GM23338 (cell line): ENCODE results near the gene COBLL1. TPM values are rescaled to one million over a fixed set of nuclear protein-coding genes. Genes with fewer than 3 reads are reported as not detected.

Experiments used
- ATAC-seq: fragments of 200-7000 bp; cut with Tn5 transposase; 3 replicates; pipeline ENCODE4 v1.9.1; 2020
- DNase-seq: peaks from one replicate; pipeline ENCODE4 v3.0.0-alpha.2; 2015; ENCODE audit warnings: low spot score
- H2AFZ ChIP-seq: fragments of 200-600 bp; sonication (generic); 2 replicates; pipeline ENCODE4 v1.8.0; 2016; ENCODE audit warnings: antibody characterized with exemption, mild to moderate bottlenecking, moderate library complexity
- H3F3A ChIP-seq: fragments of 200-600 bp; sonication (generic); replicated peaks from 2 replicates; pipeline ENCODE4 v1.8.0; 2017; ENCODE audit warnings: antibody characterized with exemption, mixed run types, low read depth
- H3K27ac ChIP-seq: fragments of 200-600 bp; sonication (generic); 2 replicates; pipeline ENCODE4 v1.6.1; 2016; ENCODE audit warnings: low read depth
- H3K27me3 ChIP-seq: fragments of 200-600 bp; sonication (generic); 2 replicates; pipeline ENCODE4 v1.8.0; 2016; ENCODE audit warnings: mild to moderate bottlenecking, mixed run types, moderate library complexity; ENCODE audit not compliant: insufficient read depth
- H3K36me3 ChIP-seq: fragments of 200-600 bp; sonication (generic); 2 replicates; pipeline ENCODE4 v1.8.0; 2016; ENCODE audit warnings: mild to moderate bottlenecking; ENCODE audit not compliant: insufficient read depth
- H3K4me1 ChIP-seq: fragments of 200-600 bp; sonication (generic); 2 replicates; pipeline ENCODE4 v1.8.0; 2016; ENCODE audit warnings: mild to moderate bottlenecking, moderate library complexity; ENCODE audit not compliant: insufficient read depth
- H3K4me2 ChIP-seq: fragments of 200-600 bp; sonication (generic); 2 replicates; pipeline ENCODE4 v1.7.1; 2017; ENCODE audit warnings: mixed run types
- H3K4me3 ChIP-seq: fragments of 200-600 bp; sonication (generic); 2 replicates; pipeline ENCODE4 v1.6.1; 2016; ENCODE audit warnings: mixed run types
- H3K79me2 ChIP-seq: fragments of 200-600 bp; sonication (generic); replicated peaks from 2 replicates; pipeline ENCODE4 v1.8.0; 2017; ENCODE audit warnings: mild to moderate bottlenecking; ENCODE audit not compliant: insufficient read depth
- H3K9me2 ChIP-seq: fragments of 200-600 bp; sonication (generic); 2 replicates; pipeline ENCODE4 v1.8.0; 2017; ENCODE audit not compliant: insufficient read depth
- H4K20me1 ChIP-seq: fragments of 200-600 bp; sonication (generic); replicated peaks from 2 replicates; pipeline ENCODE4 v1.8.0; 2017; ENCODE audit warnings: mild to moderate bottlenecking; ENCODE audit not compliant: insufficient read depth
- H3K27ac Mint-ChIP-seq: 2 replicates; pipeline ENCODE4 v1.8.0; 2020; ENCODE audit warnings: inconsistent platforms, mild to moderate bottlenecking, moderate library complexity, mixed read lengths
- H3K27me3 Mint-ChIP-seq: 3 replicates; pipeline ENCODE4 v1.8.0; 2022; ENCODE audit warnings: low read depth, mild to moderate bottlenecking, moderate library complexity, mixed read lengths, inconsistent platforms; ENCODE audit not compliant: insufficient read depth, poor library complexity
- H3K36me3 Mint-ChIP-seq: 3 replicates; pipeline ENCODE4 v1.8.0; 2021; ENCODE audit warnings: low read depth, mild to moderate bottlenecking, inconsistent platforms, moderate library complexity, mixed read lengths
- H3K4me1 Mint-ChIP-seq: 3 replicates; pipeline ENCODE4 v1.8.0; 2020; ENCODE audit warnings: mild to moderate bottlenecking, inconsistent platforms, mixed read lengths
- H3K4me3 Mint-ChIP-seq: 3 replicates; pipeline ENCODE4 v1.8.0; 2021; ENCODE audit warnings: moderate library complexity, mild to moderate bottlenecking, inconsistent platforms, mixed read lengths
- H3K9me3 Mint-ChIP-seq: 3 replicates; pipeline ENCODE4 v1.8.0; 2020; ENCODE audit warnings: moderate library complexity, mild to moderate bottlenecking, inconsistent platforms, mixed read lengths
- CREB1 ChIP-seq: fragments of 250-450 bp; sonication (Bioruptor Pico); IDR thresholded peaks from 2 replicates; pipeline ENCODE4 v1.5.0; 2020; ENCODE audit warnings: low read depth, mild to moderate bottlenecking, moderate library complexity
- EZH2 ChIP-seq: fragments of 200-600 bp; sonication (generic); IDR thresholded peaks from one replicate; pipeline ENCODE4 v1.8.0; 2017; ENCODE audit warnings: antibody characterized with exemption, mild to moderate bottlenecking, low read depth; ENCODE audit not compliant: unreplicated experiment
- EZH2phosphoT487 ChIP-seq: fragments of 200-600 bp; sonication (generic); IDR thresholded peaks from one replicate; pipeline ENCODE4 v1.8.1; 2018; ENCODE audit warnings: antibody characterized with exemption; ENCODE audit not compliant: unreplicated experiment
- JUNB ChIP-seq: IDR thresholded peaks from one replicate; pipeline ENCODE4 v1.6.1; 2016; ENCODE audit warnings: antibody characterized with exemption; ENCODE audit not compliant: unreplicated experiment
- NANOG ChIP-seq: IDR thresholded peaks from 2 replicates; pipeline ENCODE4 v1.6.1; 2016; ENCODE audit warnings: antibody characterized with exemption, borderline replicate concordance
- POLR2AphosphoS5 ChIP-seq: IDR thresholded peaks from 2 replicates; pipeline ENCODE4 v1.6.1; 2016; ENCODE audit warnings: antibody characterized with exemption, low read depth
- STAT1 ChIP-seq: IDR thresholded peaks from one replicate; pipeline ENCODE4 v1.6.1; 2016; ENCODE audit warnings: antibody characterized with exemption; ENCODE audit not compliant: unreplicated experiment
- ZNF114 ChIP-seq: fragments of 250-450 bp; sonication (Bioruptor Pico); IDR thresholded peaks from 2 replicates; pipeline ENCODE4 v1.5.0; 2020; ENCODE audit warnings: mild to moderate bottlenecking, moderate library complexity
- ZNF331 ChIP-seq: fragments of 250-450 bp; sonication (Bioruptor Pico); IDR thresholded peaks from 2 replicates; pipeline ENCODE4 v1.5.0; 2020; ENCODE audit warnings: low read depth, mild to moderate bottlenecking, moderate library complexity
- polyA plus RNA-seq: library from polyadenylated mRNA; unstranded; fragments of >200 nt; fragmentation: Nextera tagmentation; extraction: Ambion mirVana; gene quantifications from 2 replicates; pipeline ENCODE4 v1.2.1, GENCODE V29; 2016
- total RNA-seq: library from RNA; depleted of rRNA; stranded (reverse); fragments of >200 nt; shearing (Covaris generic); gene quantifications from 2 replicates; pipeline ENCODE4 v1.2.3, GENCODE V29; 2014
- TF ChIP-seq, protein P1 (sequence below): IDR thresholded peaks from one replicate; pipeline ENCODE4 v1.6.1; 2018; ENCODE audit warnings: antibody characterized with exemption; ENCODE audit not compliant: unreplicated experiment
- TF ChIP-seq, protein P2 (sequence below), 2 experiments: fragments of 200-600 bp in 1 of 2; sonication (generic) in 1 of 2; conservative IDR thresholded peaks; 2 replicates each; pipeline versions ENCODE4 v1.5.1 to v1.6.1; 2016 to 2017; ENCODE audit warnings: antibody characterized with exemption in 2 of 2, low read depth in 2 of 2, mild to moderate bottlenecking in 2 of 2, moderate library complexity in 1 of 2
- TF ChIP-seq, protein P3 (sequence below): fragments of 250-450 bp; sonication (Bioruptor Pico); IDR thresholded peaks from 2 replicates; pipeline ENCODE4 v1.5.0; 2020; ENCODE audit warnings: mild to moderate bottlenecking, moderate library complexity
- TF ChIP-seq, protein P4 (sequence below): IDR thresholded peaks from 2 replicates; pipeline ENCODE4 v1.6.1; 2016; ENCODE audit warnings: antibody characterized with exemption

COBLL1 gene
- total and polyA plus RNA-seq, 2 experiments from 2014 or later: 2.9 to 7.4 TPM

DNA sequence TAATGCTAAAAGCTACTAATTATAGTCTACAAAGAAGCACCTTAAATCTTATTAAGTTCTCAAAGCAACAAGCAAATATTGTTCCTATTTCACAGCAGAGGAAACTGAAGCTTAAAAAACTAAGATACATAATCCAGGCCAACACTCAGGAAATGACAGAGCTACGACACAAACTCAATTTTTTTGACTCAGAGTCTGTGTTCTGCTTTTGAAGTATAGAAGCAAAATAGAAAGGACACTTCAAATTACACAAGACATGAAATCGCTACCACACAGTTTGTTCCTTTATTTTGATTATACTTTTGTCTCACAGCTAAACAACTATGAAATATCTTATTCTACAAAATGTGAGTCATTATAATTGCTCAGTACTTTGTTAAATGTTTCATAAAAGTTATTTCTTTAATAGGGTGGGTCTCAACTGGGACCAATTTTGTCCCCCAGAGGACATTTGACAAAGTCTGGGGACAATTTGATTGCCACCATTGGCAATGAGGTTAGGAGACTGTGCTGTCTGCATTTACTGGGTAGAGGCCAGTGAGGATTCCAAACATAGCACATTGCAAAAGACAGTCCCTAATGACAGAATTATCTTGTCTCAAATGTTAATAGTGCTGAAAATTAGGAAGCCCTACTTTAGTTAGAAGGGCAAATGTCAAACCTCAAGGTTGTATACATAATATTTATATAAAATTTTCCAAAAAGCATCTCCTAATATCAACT is 118.8 kb downstream of the COBLL1 start:
- H3K4me3 ChIP-seq: no peak overlapping the region
- no peak overlapping the region for H2AFZ ChIP-seq
- H3F3A ChIP-seq: no peaks in the 10 kb centered on the region
- Mint-ChIP-seq H3K36me3 (no peaks in the 10 kb centered on the region), H3K4me3 (no peak overlapping the region), H3K27ac (no peak overlapping the region), H3K27me3 (no peaks in the 10 kb centered on the region), H3K4me1 (peaks cover 2% of the 10 kb centered on the region; the same call in 1 of the 3 replicates), H3K9me3 (no peaks in the 10 kb centered on the region)
- H3K27ac ChIP-seq: no peak overlapping the region
- H3K9me2 ChIP-seq: no peaks in the 10 kb centered on the region
- H4K20me1 ChIP-seq: no peaks in the 10 kb centered on the region
- no peak overlapping the region for H3K4me2 ChIP-seq
- TF ChIP-seq ZNF331 (no peak), ZNF114 (no peak), EZH2 (no peak), JUNB (no peak), POLR2AphosphoS5 (no peak), EZH2phosphoT487 (no peak), STAT1 (no peak), CREB1 (CRISPR knock-in tag) (no peak), NANOG (no peak)
- TF ChIP-seq, protein P1, sequence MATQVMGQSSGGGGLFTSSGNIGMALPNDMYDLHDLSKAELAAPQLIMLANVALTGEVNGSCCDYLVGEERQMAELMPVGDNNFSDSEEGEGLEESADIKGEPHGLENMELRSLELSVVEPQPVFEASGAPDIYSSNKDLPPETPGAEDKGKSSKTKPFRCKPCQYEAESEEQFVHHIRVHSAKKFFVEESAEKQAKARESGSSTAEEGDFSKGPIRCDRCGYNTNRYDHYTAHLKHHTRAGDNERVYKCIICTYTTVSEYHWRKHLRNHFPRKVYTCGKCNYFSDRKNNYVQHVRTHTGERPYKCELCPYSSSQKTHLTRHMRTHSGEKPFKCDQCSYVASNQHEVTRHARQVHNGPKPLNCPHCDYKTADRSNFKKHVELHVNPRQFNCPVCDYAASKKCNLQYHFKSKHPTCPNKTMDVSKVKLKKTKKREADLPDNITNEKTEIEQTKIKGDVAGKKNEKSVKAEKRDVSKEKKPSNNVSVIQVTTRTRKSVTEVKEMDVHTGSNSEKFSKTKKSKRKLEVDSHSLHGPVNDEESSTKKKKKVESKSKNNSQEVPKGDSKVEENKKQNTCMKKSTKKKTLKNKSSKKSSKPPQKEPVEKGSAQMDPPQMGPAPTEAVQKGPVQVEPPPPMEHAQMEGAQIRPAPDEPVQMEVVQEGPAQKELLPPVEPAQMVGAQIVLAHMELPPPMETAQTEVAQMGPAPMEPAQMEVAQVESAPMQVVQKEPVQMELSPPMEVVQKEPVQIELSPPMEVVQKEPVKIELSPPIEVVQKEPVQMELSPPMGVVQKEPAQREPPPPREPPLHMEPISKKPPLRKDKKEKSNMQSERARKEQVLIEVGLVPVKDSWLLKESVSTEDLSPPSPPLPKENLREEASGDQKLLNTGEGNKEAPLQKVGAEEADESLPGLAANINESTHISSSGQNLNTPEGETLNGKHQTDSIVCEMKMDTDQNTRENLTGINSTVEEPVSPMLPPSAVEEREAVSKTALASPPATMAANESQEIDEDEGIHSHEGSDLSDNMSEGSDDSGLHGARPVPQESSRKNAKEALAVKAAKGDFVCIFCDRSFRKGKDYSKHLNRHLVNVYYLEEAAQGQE: no peak
- TF ChIP-seq, protein P2, sequence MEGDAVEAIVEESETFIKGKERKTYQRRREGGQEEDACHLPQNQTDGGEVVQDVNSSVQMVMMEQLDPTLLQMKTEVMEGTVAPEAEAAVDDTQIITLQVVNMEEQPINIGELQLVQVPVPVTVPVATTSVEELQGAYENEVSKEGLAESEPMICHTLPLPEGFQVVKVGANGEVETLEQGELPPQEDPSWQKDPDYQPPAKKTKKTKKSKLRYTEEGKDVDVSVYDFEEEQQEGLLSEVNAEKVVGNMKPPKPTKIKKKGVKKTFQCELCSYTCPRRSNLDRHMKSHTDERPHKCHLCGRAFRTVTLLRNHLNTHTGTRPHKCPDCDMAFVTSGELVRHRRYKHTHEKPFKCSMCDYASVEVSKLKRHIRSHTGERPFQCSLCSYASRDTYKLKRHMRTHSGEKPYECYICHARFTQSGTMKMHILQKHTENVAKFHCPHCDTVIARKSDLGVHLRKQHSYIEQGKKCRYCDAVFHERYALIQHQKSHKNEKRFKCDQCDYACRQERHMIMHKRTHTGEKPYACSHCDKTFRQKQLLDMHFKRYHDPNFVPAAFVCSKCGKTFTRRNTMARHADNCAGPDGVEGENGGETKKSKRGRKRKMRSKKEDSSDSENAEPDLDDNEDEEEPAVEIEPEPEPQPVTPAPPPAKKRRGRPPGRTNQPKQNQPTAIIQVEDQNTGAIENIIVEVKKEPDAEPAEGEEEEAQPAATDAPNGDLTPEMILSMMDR (conservative IDR thresholded peaks at IDR 0.05; ENCODE audit: low read depth in 2 of 2): no peak
- TF ChIP-seq, protein P3, sequence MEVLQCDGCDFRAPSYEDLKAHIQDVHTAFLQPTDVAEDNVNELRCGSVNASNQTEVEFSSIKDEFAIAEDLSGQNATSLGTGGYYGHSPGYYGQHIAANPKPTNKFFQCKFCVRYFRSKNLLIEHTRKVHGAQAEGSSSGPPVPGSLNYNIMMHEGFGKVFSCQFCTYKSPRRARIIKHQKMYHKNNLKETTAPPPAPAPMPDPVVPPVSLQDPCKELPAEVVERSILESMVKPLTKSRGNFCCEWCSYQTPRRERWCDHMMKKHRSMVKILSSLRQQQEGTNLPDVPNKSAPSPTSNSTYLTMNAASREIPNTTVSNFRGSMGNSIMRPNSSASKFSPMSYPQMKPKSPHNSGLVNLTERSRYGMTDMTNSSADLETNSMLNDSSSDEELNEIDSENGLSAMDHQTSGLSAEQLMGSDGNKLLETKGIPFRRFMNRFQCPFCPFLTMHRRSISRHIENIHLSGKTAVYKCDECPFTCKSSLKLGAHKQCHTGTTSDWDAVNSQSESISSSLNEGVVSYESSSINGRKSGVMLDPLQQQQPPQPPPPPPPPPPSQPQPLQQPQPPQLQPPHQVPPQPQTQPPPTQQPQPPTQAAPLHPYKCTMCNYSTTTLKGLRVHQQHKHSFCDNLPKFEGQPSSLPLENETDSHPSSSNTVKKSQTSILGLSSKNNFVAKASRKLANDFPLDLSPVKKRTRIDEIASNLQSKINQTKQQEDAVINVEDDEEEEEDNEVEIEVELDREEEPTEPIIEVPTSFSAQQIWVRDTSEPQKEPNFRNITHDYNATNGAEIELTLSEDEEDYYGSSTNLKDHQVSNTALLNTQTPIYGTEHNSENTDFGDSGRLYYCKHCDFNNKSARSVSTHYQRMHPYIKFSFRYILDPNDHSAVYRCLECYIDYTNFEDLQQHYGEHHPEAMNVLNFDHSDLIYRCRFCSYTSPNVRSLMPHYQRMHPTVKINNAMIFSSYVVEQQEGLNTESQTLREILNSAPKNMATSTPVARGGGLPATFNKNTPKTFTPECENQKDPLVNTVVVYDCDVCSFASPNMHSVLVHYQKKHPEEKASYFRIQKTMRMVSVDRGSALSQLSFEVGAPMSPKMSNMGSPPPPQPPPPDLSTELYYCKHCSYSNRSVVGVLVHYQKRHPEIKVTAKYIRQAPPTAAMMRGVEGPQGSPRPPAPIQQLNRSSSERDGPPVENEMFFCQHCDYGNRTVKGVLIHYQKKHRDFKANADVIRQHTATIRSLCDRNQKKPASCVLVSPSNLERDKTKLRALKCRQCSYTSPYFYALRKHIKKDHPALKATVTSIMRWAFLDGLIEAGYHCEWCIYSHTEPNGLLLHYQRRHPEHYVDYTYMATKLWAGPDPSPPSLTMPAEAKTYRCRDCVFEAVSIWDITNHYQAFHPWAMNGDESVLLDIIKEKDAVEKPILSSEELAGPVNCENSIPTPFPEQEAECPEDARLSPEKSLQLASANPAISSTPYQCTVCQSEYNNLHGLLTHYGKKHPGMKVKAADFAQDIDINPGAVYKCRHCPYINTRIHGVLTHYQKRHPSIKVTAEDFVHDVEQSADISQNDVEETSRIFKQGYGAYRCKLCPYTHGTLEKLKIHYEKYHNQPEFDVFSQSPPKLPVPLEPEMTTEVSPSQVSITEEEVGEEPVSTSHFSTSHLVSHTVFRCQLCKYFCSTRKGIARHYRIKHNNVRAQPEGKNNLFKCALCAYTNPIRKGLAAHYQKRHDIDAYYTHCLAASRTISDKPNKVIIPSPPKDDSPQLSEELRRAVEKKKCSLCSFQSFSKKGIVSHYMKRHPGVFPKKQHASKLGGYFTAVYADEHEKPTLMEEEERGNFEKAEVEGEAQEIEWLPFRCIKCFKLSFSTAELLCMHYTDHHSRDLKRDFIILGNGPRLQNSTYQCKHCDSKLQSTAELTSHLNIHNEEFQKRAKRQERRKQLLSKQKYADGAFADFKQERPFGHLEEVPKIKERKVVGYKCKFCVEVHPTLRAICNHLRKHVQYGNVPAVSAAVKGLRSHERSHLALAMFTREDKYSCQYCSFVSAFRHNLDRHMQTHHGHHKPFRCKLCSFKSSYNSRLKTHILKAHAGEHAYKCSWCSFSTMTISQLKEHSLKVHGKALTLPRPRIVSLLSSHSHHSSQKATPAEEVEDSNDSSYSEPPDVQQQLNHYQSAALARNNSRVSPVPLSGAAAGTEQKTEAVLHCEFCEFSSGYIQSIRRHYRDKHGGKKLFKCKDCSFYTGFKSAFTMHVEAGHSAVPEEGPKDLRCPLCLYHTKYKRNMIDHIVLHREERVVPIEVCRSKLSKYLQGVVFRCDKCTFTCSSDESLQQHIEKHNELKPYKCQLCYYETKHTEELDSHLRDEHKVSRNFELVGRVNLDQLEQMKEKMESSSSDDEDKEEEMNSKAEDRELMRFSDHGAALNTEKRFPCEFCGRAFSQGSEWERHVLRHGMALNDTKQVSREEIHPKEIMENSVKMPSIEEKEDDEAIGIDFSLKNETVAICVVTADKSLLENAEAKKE (CRISPR knock-in tag): no peak
- TF ChIP-seq, protein P4, sequence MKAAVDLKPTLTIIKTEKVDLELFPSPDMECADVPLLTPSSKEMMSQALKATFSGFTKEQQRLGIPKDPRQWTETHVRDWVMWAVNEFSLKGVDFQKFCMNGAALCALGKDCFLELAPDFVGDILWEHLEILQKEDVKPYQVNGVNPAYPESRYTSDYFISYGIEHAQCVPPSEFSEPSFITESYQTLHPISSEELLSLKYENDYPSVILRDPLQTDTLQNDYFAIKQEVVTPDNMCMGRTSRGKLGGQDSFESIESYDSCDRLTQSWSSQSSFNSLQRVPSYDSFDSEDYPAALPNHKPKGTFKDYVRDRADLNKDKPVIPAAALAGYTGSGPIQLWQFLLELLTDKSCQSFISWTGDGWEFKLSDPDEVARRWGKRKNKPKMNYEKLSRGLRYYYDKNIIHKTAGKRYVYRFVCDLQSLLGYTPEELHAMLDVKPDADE: no peak
- H3K4me1 ChIP-seq: no peaks in the 10 kb centered on the region
- H3K27me3 ChIP-seq: no peaks in the 10 kb centered on the region
- DNase-seq (no peak), ATAC-seq (no peak)
- H3K79me2 ChIP-seq: no peaks in the 10 kb centered on the region
- H3K36me3 ChIP-seq: no peaks in the 10 kb centered on the region
